Adrenal gland (tissue), 5 donors: ENCODE measurements around the gene COMMD1.

Experiments
- POLR2A ChIP-seq, 2 donors: fragments of 450-650 bp; IDR thresholded peaks; one replicate each; pipeline ENCODE4 v1.6.1; 2017; ENCODE audit warnings: antibody characterized with exemption in 2 of 2, mild to moderate bottlenecking in 2 of 2, moderate library complexity in 1 of 2
- TF ChIP-seq, protein P1 (sequence below), 6 experiments: fragments of 450-650 bp in 4 of 6; fragments of 200-600 bp in 2 of 6; sonication (generic) in 1 of 6; IDR thresholded peaks; 1 replicate in 5 of 6; 2 replicates in 1 of 6; pipeline versions ENCODE4 v1.5.1 to v1.8.0; 2016 to 2021; ENCODE audit warnings: antibody characterized with exemption in 6 of 6, mild to moderate bottlenecking in 2 of 6, moderate library complexity in 1 of 6
- donor health status: DM: no; HTN: no; CAD: no.

DNA sequence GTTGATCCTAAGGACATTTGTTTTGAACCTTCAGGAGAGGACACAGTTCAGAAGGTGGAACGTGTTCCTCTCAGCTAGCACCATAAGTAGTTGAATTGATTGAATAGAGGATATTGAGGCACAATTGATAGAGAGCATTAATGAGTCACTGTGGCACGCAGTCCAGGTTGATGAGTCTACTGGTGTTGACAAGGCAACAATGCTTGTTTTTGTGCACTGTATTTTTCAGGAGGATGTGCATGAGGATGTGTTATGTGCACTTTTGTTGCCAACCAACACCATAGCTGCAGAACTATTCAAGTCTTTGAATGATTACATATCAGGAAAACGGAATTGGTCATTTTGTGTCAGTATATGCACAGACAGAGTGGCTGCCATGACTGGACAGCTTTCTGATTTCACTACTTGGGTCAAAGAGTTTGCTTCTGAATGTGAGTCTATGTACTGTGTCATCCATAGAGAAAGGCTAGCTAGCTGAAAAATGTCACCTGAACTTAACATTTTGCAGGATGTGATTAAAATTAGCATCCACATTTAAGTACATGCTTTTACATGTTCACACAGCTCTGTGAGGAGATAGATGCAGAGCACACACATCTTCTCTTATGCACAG is 150.4 kb downstream of the COMMD1 start:
- TF ChIP-seq, protein P1, sequence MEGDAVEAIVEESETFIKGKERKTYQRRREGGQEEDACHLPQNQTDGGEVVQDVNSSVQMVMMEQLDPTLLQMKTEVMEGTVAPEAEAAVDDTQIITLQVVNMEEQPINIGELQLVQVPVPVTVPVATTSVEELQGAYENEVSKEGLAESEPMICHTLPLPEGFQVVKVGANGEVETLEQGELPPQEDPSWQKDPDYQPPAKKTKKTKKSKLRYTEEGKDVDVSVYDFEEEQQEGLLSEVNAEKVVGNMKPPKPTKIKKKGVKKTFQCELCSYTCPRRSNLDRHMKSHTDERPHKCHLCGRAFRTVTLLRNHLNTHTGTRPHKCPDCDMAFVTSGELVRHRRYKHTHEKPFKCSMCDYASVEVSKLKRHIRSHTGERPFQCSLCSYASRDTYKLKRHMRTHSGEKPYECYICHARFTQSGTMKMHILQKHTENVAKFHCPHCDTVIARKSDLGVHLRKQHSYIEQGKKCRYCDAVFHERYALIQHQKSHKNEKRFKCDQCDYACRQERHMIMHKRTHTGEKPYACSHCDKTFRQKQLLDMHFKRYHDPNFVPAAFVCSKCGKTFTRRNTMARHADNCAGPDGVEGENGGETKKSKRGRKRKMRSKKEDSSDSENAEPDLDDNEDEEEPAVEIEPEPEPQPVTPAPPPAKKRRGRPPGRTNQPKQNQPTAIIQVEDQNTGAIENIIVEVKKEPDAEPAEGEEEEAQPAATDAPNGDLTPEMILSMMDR (IDR thresholded peaks at IDR 0.05), result no peak
- no peak for TF ChIP-seq POLR2A (IDR thresholded peaks at IDR 0.05)
